PC-9 (cell line): ENCODE measurements around the gene LHX1. TPM values are rescaled to one million over a fixed set of nuclear protein-coding genes. Genes with fewer than 3 reads are reported as not detected.

Source experiments
- BruUV-seq: library from RNA; stranded (reverse); fragments of 400-500 nt; replicated peaks from 2 replicates; lab custom pipeline; 2021; lab: Mats Ljungman, UMichigan
- CTCF ChIA-PET: fragments of 300-600 bp; sonication (Branson Sonifier 250); formaldehyde crosslinking; loops from one replicate; lab custom pipeline; 2022; ENCODE audit warnings: antibody characterized with exemption; lab: Charles Lee
- POLR2A ChIA-PET: fragments of 300-600 bp; sonication (Branson Sonifier 250); formaldehyde crosslinking; loops from one replicate; lab custom pipeline; 2022; ENCODE audit warnings: antibody characterized with exemption; ENCODE audit not compliant: unreplicated experiment; lab: Charles Lee
- DNase-seq, 2 experiments: peaks; one replicate each; pipeline versions ENCODE4 v3.0.0 to v3.0.0-alpha.2; 2015 to 2022; ENCODE audit warnings: mixed read lengths in 1 of 2
- H2AFZ ChIP-seq: fragments of 200-600 bp; sonication (generic); 2 replicates; pipeline ENCODE4 v1.8.1; 2017; ENCODE audit warnings: antibody characterized with exemption
- H3F3A ChIP-seq: fragments of 200-600 bp; sonication (generic); 2 replicates; pipeline ENCODE4 v1.8.1; 2017; ENCODE audit warnings: antibody characterized with exemption, mild to moderate bottlenecking, low read depth; ENCODE audit not compliant: insufficient read depth
- H3K27ac ChIP-seq: fragments of 200-600 bp; sonication (generic); 2 replicates; pipeline ENCODE4 v1.6.1; 2016; ENCODE audit warnings: mixed run types
- H3K27me3 ChIP-seq: fragments of 200-600 bp; sonication (generic); 2 replicates; pipeline ENCODE4 v1.6.1; 2016; ENCODE audit warnings: low read depth, mixed run types; ENCODE audit not compliant: insufficient read depth
- H3K36me3 ChIP-seq: fragments of 200-600 bp; sonication (generic); 2 replicates; pipeline ENCODE4 v1.6.1; 2016; ENCODE audit warnings: low read depth, mixed run types
- H3K4me1 ChIP-seq: fragments of 200-600 bp; sonication (generic); replicated peaks from 2 replicates; pipeline ENCODE4 v1.6.1; 2016; ENCODE audit warnings: mixed run types; ENCODE audit not compliant: insufficient read depth
- H3K4me2 ChIP-seq: fragments of 200-600 bp; sonication (generic); 2 replicates; pipeline ENCODE4 v1.6.1; 2017; ENCODE audit warnings: mixed run types
- H3K4me3 ChIP-seq: fragments of 200-600 bp; sonication (generic); 2 replicates; pipeline ENCODE4 v1.6.1; 2016; ENCODE audit warnings: mixed run types
- H3K79me2 ChIP-seq: fragments of 200-600 bp; sonication (generic); 2 replicates; pipeline ENCODE4 v1.6.1; 2017; ENCODE audit warnings: low read depth, mixed run types
- H3K9me2 ChIP-seq: fragments of 200-600 bp; sonication (generic); 2 replicates; pipeline ENCODE4 v1.8.1; 2017; ENCODE audit warnings: mild to moderate bottlenecking; ENCODE audit not compliant: insufficient read depth
- H3K9me3 ChIP-seq: fragments of 200-600 bp; sonication (generic); 2 replicates; pipeline ENCODE4 v1.8.1; 2016; ENCODE audit warnings: low read depth; ENCODE audit not compliant: insufficient read depth
- H4K20me1 ChIP-seq: fragments of 200-600 bp; sonication (generic); 2 replicates; pipeline ENCODE4 v1.8.1; 2017; ENCODE audit not compliant: insufficient read depth
- EZH2 ChIP-seq: fragments of 200-600 bp; sonication (generic); IDR thresholded peaks from 2 replicates; pipeline ENCODE4 v1.8.0; 2017; ENCODE audit warnings: antibody characterized with exemption, low read depth
- intact Hi-C: fragments of 100-400 bp; cut with micrococcal nuclease; formaldehyde crosslinking; loops from one replicate; pipeline ENCODE4 v1.10.0; 2022; ENCODE audit not compliant: unreplicated experiment
- total RNA-seq: library from RNA; stranded (reverse); gene quantifications from 2 replicates; pipeline ENCODE4 v1.2.3, GENCODE V29; 2021
- TF ChIP-seq, protein P1 (sequence below): fragments of 200-600 bp; sonication (generic); conservative IDR thresholded peaks from 2 replicates; pipeline ENCODE4 v1.6.1; 2017; ENCODE audit warnings: mixed run types, antibody characterized with exemption, mild to moderate bottlenecking, moderate library complexity

The LHX1 gene
- total RNA-seq, 1 experiment from 2014 or later, result 12.3 TPM

DNA sequence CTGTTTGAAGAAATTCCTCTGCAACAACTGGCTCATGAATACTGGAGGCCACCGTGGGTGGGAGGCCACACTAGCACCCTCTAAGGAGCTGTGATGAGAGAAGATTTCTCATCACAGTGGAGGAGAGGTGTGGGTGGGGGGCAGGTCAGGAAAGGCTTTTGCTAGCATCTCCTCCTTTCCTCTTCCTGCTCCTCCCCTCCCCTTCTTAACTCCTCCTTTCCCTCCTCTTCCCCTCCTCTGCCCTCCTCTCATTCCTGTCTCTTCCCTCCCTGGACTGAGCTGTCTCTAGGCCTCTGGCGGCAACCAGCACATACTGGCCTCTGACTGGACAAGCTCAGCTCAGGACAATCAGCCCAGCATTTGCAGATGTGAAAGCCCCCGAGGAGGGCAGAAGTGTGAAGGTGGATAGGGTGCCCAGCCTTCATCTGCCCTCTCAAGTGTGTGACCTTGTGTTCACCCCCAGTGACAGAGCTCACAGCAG, 19.0 kb upstream of the LHX1 start:
- no peak for TF ChIP-seq EZH2
- TF ChIP-seq, protein P1, sequence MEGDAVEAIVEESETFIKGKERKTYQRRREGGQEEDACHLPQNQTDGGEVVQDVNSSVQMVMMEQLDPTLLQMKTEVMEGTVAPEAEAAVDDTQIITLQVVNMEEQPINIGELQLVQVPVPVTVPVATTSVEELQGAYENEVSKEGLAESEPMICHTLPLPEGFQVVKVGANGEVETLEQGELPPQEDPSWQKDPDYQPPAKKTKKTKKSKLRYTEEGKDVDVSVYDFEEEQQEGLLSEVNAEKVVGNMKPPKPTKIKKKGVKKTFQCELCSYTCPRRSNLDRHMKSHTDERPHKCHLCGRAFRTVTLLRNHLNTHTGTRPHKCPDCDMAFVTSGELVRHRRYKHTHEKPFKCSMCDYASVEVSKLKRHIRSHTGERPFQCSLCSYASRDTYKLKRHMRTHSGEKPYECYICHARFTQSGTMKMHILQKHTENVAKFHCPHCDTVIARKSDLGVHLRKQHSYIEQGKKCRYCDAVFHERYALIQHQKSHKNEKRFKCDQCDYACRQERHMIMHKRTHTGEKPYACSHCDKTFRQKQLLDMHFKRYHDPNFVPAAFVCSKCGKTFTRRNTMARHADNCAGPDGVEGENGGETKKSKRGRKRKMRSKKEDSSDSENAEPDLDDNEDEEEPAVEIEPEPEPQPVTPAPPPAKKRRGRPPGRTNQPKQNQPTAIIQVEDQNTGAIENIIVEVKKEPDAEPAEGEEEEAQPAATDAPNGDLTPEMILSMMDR, result no peak
- Histone ChIP-seq H3K4me2 (peak overlapping the region; percentile 86), H3K27ac (peak overlapping the region; percentile 99), H3K4me1 (peaks cover 62% of the 10 kb centered on the region), H3F3A (peaks cover 52% of the 10 kb centered on the region), H3K9me2 (no peaks in the 10 kb centered on the region), H3K79me2 (peaks cover 14% of the 10 kb centered on the region), H3K4me3 (no peak overlapping the region), H3K36me3 (no peaks in the 10 kb centered on the region), H2AFZ (no peak overlapping the region), H4K20me1 (no peaks in the 10 kb centered on the region), H3K9me3 (no peaks in the 10 kb centered on the region), H3K27me3 (no peaks in the 10 kb centered on the region)
- peak; percentile 48 to 53 for DNase-seq
- intact Hi-C loops, result no loop called here
- no TSS peak for BruUV-seq
- POLR2A ChIA-PET, result interaction anchor here (0.5 to 0.7 kb wide), 4 partner anchors 18 to 317 kb away, joined by 3 to 13 read pairs (median 6); no protein-coding TSS in a partner anchor
- CTCF ChIA-PET, result interaction anchor here (0.6 kb wide), 1 partner anchor 19 kb away, joined by 3 read pairs; the partner anchor contains the start of gene LHX1

DNA sequence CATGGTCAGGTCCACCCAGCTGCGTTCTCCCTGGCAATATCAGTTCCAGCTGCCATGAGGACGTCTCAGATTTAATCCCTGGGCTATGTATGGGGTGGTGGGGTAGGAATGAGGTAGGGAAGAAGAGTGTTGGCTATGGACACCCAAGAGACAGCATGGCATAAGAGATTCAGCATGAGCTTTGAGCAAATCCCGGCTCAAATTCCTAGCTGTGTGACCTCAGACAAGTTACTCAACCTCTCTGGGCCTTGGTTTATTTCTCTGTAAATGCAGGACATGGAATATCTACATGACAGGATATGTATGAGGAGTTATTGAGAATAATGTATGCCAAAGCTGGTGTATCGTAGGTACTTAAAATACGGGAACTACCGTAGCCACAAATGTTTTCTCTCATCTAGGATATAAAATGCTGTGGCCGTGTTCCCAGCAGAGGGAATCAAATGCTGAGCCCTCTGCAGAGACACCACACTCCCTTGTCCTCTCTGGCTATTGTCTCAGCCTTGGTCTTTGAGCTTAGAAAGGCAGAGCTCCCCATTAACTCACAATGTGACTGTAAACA, 17.8 kb upstream of the LHX1 start:
- POLR2A ChIA-PET, result interaction anchor here (0.5 to 0.7 kb wide), 2 partner anchors 15 to 83 kb away, joined by 3 to 13 read pairs; no protein-coding TSS in a partner anchor
- TF ChIP-seq, protein P1, result no peak
- no peak for TF ChIP-seq EZH2
- intact Hi-C loops, result no loop called here

DNA sequence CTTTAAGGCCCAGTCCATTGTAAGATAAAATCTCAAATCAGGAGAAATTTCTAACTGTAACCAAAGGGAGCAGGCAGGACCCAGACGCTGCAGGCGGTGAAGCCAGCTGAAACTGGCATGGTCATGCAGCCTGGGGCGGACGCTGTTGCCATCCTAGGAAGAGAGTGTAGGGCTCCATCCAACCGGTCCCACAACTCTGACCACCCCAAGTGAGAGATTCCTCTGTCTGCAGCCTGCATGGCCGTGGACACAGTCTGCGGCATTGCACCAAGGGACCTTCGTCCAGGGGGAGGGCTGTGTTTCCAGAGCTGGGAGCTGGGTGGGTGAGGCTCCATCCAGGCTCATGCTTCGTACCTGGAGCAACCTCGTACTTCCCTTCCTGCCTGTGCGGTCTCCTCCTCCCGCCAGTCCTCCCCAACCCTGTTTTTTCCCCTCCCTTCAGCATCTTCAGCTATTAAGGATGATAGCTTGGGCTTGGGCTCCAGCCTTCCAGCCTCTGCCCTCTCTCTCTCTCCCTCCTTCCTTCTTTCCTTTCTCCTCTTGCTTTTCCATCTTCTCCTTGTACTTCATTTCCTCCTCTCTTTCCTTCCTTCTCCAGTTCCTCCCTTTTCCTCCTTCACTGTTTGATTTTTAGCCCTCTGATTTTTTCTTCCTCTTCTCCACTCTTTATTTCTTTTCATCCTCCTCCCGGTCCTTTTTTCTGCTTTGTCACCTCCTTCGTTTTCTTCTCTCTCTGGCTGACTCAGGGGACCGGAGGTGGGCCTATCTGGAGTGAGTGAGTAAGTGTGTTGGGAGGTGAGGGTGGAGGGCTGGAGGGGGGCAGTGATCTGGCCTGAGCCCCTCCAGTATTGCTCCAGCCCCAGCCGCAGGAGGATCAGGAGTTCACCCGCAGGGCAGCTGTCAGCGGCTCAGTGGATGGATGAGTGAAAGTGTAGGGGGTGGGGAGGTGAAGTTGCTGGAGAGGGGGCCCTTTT, 17.0 kb upstream of the LHX1 start:
- intact Hi-C loops, result loop anchor here (1.0 to 5.0 kb wide), 5 partner anchors 16 to 198 kb away; partner anchors contain the start of gene AATF
- DNase-seq, result peak; percentile 84 to 89

More for the DNA sequence above, 17.8 kb upstream of the LHX1 start:
- Histone ChIP-seq H3K9me2 (no peaks in the 10 kb centered on the region), H2AFZ (no peak overlapping the region), H3K27ac (peak overlapping the region; percentile 99), H4K20me1 (no peaks in the 10 kb centered on the region), H3F3A (peaks cover 65% of the 10 kb centered on the region), H3K36me3 (no peaks in the 10 kb centered on the region), H3K4me1 (peaks cover 75% of the 10 kb centered on the region), H3K27me3 (no peaks in the 10 kb centered on the region), H3K9me3 (no peaks in the 10 kb centered on the region), H3K4me2 (peak overlapping the region; percentile 86), H3K4me3 (peak overlapping the region; percentile 45), H3K79me2 (peaks cover 14% of the 10 kb centered on the region)
- CTCF ChIA-PET, result no interaction called here
- BruUV-seq, result TSS peak; percentile 29
- DNase-seq, result no peak

More for the DNA sequence above, 17.0 kb upstream of the LHX1 start:
- Histone ChIP-seq H3K27me3 (no peaks in the 10 kb centered on the region), H3K9me2 (no peaks in the 10 kb centered on the region), H3K79me2 (peaks cover 19% of the 10 kb centered on the region), H3K4me1 (peaks cover 83% of the 10 kb centered on the region), H4K20me1 (no peaks in the 10 kb centered on the region), H3K4me3 (peak overlapping the region; percentile 45), H3K27ac (peak overlapping the region; percentile 99), H3K9me3 (no peaks in the 10 kb centered on the region), H3K36me3 (no peaks in the 10 kb centered on the region), H3F3A (peaks cover 73% of the 10 kb centered on the region), H3K4me2 (peak overlapping the region; percentile 86), H2AFZ (no peak overlapping the region; the same call in 1 of the 2 replicates)
- ChIA-PET POLR2A (interaction anchor here (0.6 to 0.7 kb wide), 4 partner anchors 14 to 114 kb away, joined by 3 to 6 read pairs (median 4); no protein-coding TSS in a partner anchor), CTCF (no interaction called here)
- BruUV-seq, result no TSS peak
- no peak for TF ChIP-seq EZH2
- TF ChIP-seq, protein P1, result no peak
